Measurements from ENCODE around the gene BAX. TPM values are rescaled to one million over a fixed set of nuclear protein-coding genes. Genes with fewer than 3 reads are reported as not detected.

BAX gene
- total and polyA plus RNA-seq, 9 of the 15 experiments (the other 6 are each of a cell fraction or from before 2014, with no cell fraction given), result 3.2 to 95.4 (median 44.5) TPM

GRCh38 chr19:48922548-48923490 lies 31.9 kb upstream of the BAX start (continued):
- TF ChIP-seq REST (IDR thresholded peaks at IDR 0.05; ENCODE audit: borderline replicate concordance), result no peak
- TF ChIP-seq REST (CRISPR knock-in tag; IDR thresholded peaks at IDR 0.05; ENCODE audit: low read depth), result no peak
